A549 treated with AZD9567 at 1 μM for 4 hours (cell line): Measurements from ENCODE around the gene MRGPRX2. TPM values are rescaled to one million over a fixed set of nuclear protein-coding genes. Genes with fewer than 3 reads are reported as not detected.

Experiments
- total RNA-seq: library from RNA; stranded (reverse); fragments of 200-300 nt; extraction: Qiagen RNA extraction; gene quantifications from 5 replicates; pipeline ENCODE4 v1.2.3, GENCODE V29; 2022; ENCODE audit not compliant: insufficient read depth

The MRGPRX2 gene
- not detected in 5 replicates for total RNA-seq

GRCh38 chr11:19060629-19061028 is at the start of gene MRGPRX2:
Gene MRGPRX2, minus strand, starts transcription at chr11:19060717. Its CDS starts 4,315 bp downstream, at chr11:19056402.

Other genes starting within 250 kb of the MRGPRX2 start
- gene MRGPRX1, start 121.3 kb downstream of the MRGPRX2 start, total RNA-seq: not detected in 5 replicates
- 14.5 to 30.2 TPM (median 17.7 TPM) in 5 replicates for gene ZDHHC13, start 56.5 kb upstream of the MRGPRX2 start, total RNA-seq
- not detected in 5 replicates for gene CSRP3, start 141.3 kb upstream of the MRGPRX2 start, total RNA-seq
- gene E2F8, start 180.2 kb upstream of the MRGPRX2 start, total RNA-seq: 5.1 to 8.8 TPM (median 6.0 TPM) in 5 replicates